Transverse colon (tissue), 3 donors: ENCODE measurements around the gene RGS6.

Source experiments
- CTCF ChIP-seq, 5 experiments: fragments of 200-600 bp in 3 of 5; fragments of 450-650 bp in 2 of 5; sonication (generic) in 3 of 5; IDR thresholded peaks; 1 replicate in 2 of 5; 2 replicates in 3 of 5; pipeline ENCODE4 v1.5.1; 2016 to 2017; ENCODE audit warnings: antibody characterized with exemption in 5 of 5, inconsistent platforms in 3 of 5, mild to moderate bottlenecking in 2 of 5, moderate library complexity in 1 of 5
- POLR2A ChIP-seq: fragments of 450-650 bp; IDR thresholded peaks from one replicate; pipeline ENCODE4 v1.6.1; 2016; ENCODE audit warnings: antibody characterized with exemption, mild to moderate bottlenecking, moderate library complexity

GRCh38 chr14:72512925-72513324, 580.7 kb downstream of the RGS6 start:
- TF ChIP-seq CTCF (IDR thresholded peaks at IDR 0.05) (no peak), POLR2A (no peak)
